Fibroblast of pulmonary artery (primary cell): ENCODE measurements around the gene PURB.

ENCODE experiments used
- DNase-seq: peaks from one replicate; pipeline ENCODE4 v3.0.0-alpha.2; 2010; ENCODE audit warnings: low read depth
- H3K4me3 ChIP-seq: replicated peaks from 2 replicates; pipeline ENCODE4 v1.5.1; 2011; ENCODE audit warnings: low read depth, mild to moderate bottlenecking, control low read depth, low read length, moderate library complexity
- CTCF ChIP-seq: IDR thresholded peaks from 2 replicates; pipeline ENCODE4 v1.5.1; 2011; ENCODE audit warnings: mild to moderate bottlenecking, control low read depth, low read length, inconsistent platforms; ENCODE audit errors: missing control alignments

The PURB gene

GRCh38 chr7:44918029-44918428 is 32.7 kb upstream of the PURB start:
- DNase-seq: no peak
- no peak overlapping the region for H3K4me3 ChIP-seq
- TF ChIP-seq CTCF: no peak

- no peak for TF ChIP-seq CTCF
- H3K4me3 ChIP-seq: no peak overlapping the region
Observed at GRCh38 chr7:44917465-44917864, 32.1 kb upstream of the PURB start.

GRCh38 chr7:44914992-44915607 is 29.8 kb upstream of the PURB start:
- H3K4me3 ChIP-seq: no peak overlapping the region
- TF ChIP-seq CTCF: no peak
- no peak for DNase-seq

More at GRCh38 chr7:44917465-44917864, 32.1 kb upstream of the PURB start:
- DNase-seq: no peak

GRCh38 chr7:44912775-44913347 is 27.5 kb upstream of the PURB start:
- H3K4me3 ChIP-seq: no peak overlapping the region
- DNase-seq: no peak
- TF ChIP-seq CTCF: no peak

GRCh38 chr7:44911911-44912310 is 26.6 kb upstream of the PURB start:
- no peak for TF ChIP-seq CTCF
- H3K4me3 ChIP-seq: no peak overlapping the region
- no peak for DNase-seq

- no peak for DNase-seq
- H3K4me3 ChIP-seq: no peak overlapping the region
- no peak for TF ChIP-seq CTCF
Observed at GRCh38 chr7:44909596-44910389, 24.5 kb upstream of the PURB start.
